ENCODE data around the gene POLR3E.

- TF ChIP-seq, protein P1, sequence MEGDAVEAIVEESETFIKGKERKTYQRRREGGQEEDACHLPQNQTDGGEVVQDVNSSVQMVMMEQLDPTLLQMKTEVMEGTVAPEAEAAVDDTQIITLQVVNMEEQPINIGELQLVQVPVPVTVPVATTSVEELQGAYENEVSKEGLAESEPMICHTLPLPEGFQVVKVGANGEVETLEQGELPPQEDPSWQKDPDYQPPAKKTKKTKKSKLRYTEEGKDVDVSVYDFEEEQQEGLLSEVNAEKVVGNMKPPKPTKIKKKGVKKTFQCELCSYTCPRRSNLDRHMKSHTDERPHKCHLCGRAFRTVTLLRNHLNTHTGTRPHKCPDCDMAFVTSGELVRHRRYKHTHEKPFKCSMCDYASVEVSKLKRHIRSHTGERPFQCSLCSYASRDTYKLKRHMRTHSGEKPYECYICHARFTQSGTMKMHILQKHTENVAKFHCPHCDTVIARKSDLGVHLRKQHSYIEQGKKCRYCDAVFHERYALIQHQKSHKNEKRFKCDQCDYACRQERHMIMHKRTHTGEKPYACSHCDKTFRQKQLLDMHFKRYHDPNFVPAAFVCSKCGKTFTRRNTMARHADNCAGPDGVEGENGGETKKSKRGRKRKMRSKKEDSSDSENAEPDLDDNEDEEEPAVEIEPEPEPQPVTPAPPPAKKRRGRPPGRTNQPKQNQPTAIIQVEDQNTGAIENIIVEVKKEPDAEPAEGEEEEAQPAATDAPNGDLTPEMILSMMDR (IDR thresholded peaks at IDR 0.05; ENCODE audit: insufficient read depth, low read depth, low read length), result no peak
- TF ChIP-seq EZH2 (IDR thresholded peaks at IDR 0.05; ENCODE audit: insufficient read depth, low read length), result no peak
Measured at GRCh38 chr16:22250522-22250921, 46.7 kb upstream of the POLR3E start.

All from astrocyte (in vitro differentiated cells and primary cell).